SK-N-SH treated with all-trans-retinoic acid at 6 μM for 48 hours (cell line): ENCODE data around the gene OR7C1.

Experiments
- ATAC-seq: fragments of 200-7000 bp; cut with Tn5 transposase; 3 replicates; pipeline ENCODE4 v1.9.1; 2020; ENCODE audit warnings: mild to moderate bottlenecking, moderate library complexity
- ARNTL ChIP-seq: fragments of 450-650 bp; formaldehyde crosslinking; IDR thresholded peaks from 2 replicates; pipeline ENCODE4 v1.5.0; 2020; ENCODE audit warnings: low read depth, mild to moderate bottlenecking, moderate library complexity, borderline replicate concordance
- BACH2 ChIP-seq: fragments of 250-450 bp; sonication (Bioruptor Pico); IDR thresholded peaks from 2 replicates; pipeline ENCODE4 v1.9.0; 2021; ENCODE audit warnings: mild to moderate bottlenecking, borderline replicate concordance
- CSRNP3 ChIP-seq: fragments of 250-450 bp; sonication (Bioruptor Pico); IDR thresholded peaks from 2 replicates; pipeline ENCODE4 v1.5.1; 2021; ENCODE audit warnings: mild to moderate bottlenecking, moderate library complexity
- ESRRG ChIP-seq: fragments of 250-450 bp; sonication (Bioruptor Pico); IDR thresholded peaks from 2 replicates; pipeline ENCODE4 v1.6.1; 2021; ENCODE audit warnings: mild to moderate bottlenecking
- ISL1 ChIP-seq: fragments of 250-450 bp; sonication (Bioruptor Pico); IDR thresholded peaks from 2 replicates; pipeline ENCODE4 v2.1.2; 2022; ENCODE audit warnings: mild to moderate bottlenecking, moderate library complexity
- OSR1 ChIP-seq: fragments of 250-450 bp; sonication (Bioruptor Pico); IDR thresholded peaks from 2 replicates; pipeline ENCODE4 v1.8.0; 2022; ENCODE audit warnings: moderate library complexity, mild to moderate bottlenecking, inconsistent platforms
- POU6F1 ChIP-seq: fragments of 250-450 bp; sonication (Bioruptor Pico); IDR thresholded peaks from 2 replicates; pipeline ENCODE4 v1.8.0; 2021; ENCODE audit warnings: low read depth, mild to moderate bottlenecking, moderate library complexity, borderline replicate concordance
- PPARA ChIP-seq: fragments of 250-450 bp; sonication (Bioruptor Pico); IDR thresholded peaks from 2 replicates; pipeline ENCODE4 v1.5.0; 2020; ENCODE audit warnings: mild to moderate bottlenecking, borderline replicate concordance
- RARB ChIP-seq: fragments of 250-450 bp; sonication (Bioruptor Pico); IDR thresholded peaks from 2 replicates; pipeline ENCODE4 v1.8.0; 2021; ENCODE audit warnings: mild to moderate bottlenecking, moderate library complexity
- SNAI2 ChIP-seq: fragments of 250-450 bp; sonication (Bioruptor Pico); IDR thresholded peaks from 2 replicates; pipeline ENCODE4 v1.5.0; 2020; ENCODE audit warnings: mild to moderate bottlenecking, moderate library complexity
- TCF4 ChIP-seq: fragments of 250-450 bp; sonication (Bioruptor Pico); IDR thresholded peaks from 2 replicates; pipeline ENCODE4 v1.8.0; 2021; ENCODE audit warnings: mild to moderate bottlenecking, moderate library complexity, borderline replicate concordance
- TOX ChIP-seq: fragments of 250-450 bp; sonication (Bioruptor Pico); IDR thresholded peaks from 2 replicates; pipeline ENCODE4 v1.8.0; 2021; ENCODE audit warnings: mild to moderate bottlenecking, moderate library complexity, borderline replicate concordance
- ZC3H10 ChIP-seq: fragments of 250-450 bp; sonication (Bioruptor Pico); IDR thresholded peaks from 2 replicates; pipeline ENCODE4 v1.5.1; 2021; ENCODE audit warnings: mild to moderate bottlenecking, moderate library complexity
- ZFP3 ChIP-seq: fragments of 250-450 bp; sonication (Bioruptor Pico); IDR thresholded peaks from 2 replicates; pipeline ENCODE4 v1.5.0; 2020; ENCODE audit warnings: mild to moderate bottlenecking, moderate library complexity
- ZNF565 ChIP-seq: fragments of 450-650 bp; formaldehyde crosslinking; conservative IDR thresholded peaks from 2 replicates; pipeline ENCODE4 v1.5.0; 2020; ENCODE audit warnings: low read depth, mild to moderate bottlenecking, moderate library complexity
- ZNF70 ChIP-seq: fragments of 450-650 bp; formaldehyde crosslinking; IDR thresholded peaks from 2 replicates; pipeline ENCODE4 v1.5.0; 2020; ENCODE audit warnings: mild to moderate bottlenecking, moderate library complexity
- ZNF8 ChIP-seq: fragments of 450-650 bp; formaldehyde crosslinking; IDR thresholded peaks from 2 replicates; pipeline ENCODE4 v1.5.0; 2020; ENCODE audit warnings: mild to moderate bottlenecking, moderate library complexity
- TF ChIP-seq, protein P1 (sequence below): fragments of 250-450 bp; sonication (Bioruptor Pico); IDR thresholded peaks from 2 replicates; pipeline ENCODE4 v1.5.0; 2020; ENCODE audit warnings: mild to moderate bottlenecking, moderate library complexity
- TF ChIP-seq, protein P2 (sequence below): fragments of 250-450 bp; sonication (Bioruptor Pico); IDR thresholded peaks from 2 replicates; pipeline ENCODE4 v1.5.1; 2020; ENCODE audit warnings: low read depth, mild to moderate bottlenecking, moderate library complexity

The OR7C1 gene

GRCh38 chr19:14761607-14762006 is 73.4 kb downstream of the OR7C1 start (continued):
- TF ChIP-seq POU6F1 (no peak), ZC3H10 (no peak), OSR1 (CRISPR knock-in tag) (no peak)

- ATAC-seq = no peak
- no peak for TF ChIP-seq CSRNP3 (CRISPR knock-in tag)
- TF ChIP-seq TCF4 = no peak
- TF ChIP-seq ZNF8 (CRISPR knock-in tag) = no peak
- TF ChIP-seq ARNTL (CRISPR knock-in tag) = no peak
These were observed 76.2 kb downstream of the OR7C1 start for GRCh38 chr19:14758816-14759215.

DNA sequence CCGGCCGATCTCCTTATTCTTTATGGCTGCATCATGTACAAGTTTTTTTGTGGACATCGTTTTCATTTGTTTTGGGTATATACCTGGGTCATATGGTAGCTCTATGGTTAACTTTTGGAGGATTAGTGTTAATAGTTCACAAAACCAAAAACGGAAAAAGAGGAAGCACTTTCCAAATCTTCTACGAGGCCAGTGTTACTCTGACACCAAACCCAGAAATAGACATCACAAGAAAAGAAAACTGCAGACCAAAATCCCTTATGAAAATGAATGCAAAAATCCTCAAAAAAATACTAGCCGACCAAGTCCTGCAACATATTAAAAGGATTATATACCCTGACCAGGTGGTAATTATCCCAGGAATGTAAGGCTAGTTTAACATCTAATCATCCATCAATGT is 86.4 kb downstream of the OR7C1 start:
- ATAC-seq = no peak
- TF ChIP-seq ZNF70 (CRISPR knock-in tag) = no peak
- no peak for TF ChIP-seq SNAI2 (CRISPR knock-in tag)
- TF ChIP-seq POU6F1 = no peak
- TF ChIP-seq ARNTL (CRISPR knock-in tag) = no peak
- no peak for TF ChIP-seq TOX (CRISPR knock-in tag)
- no peak for TF ChIP-seq ESRRG
- TF ChIP-seq TCF4 = no peak
- TF ChIP-seq ZFP3 (CRISPR knock-in tag) = no peak
- no peak for TF ChIP-seq ISL1
- no peak for TF ChIP-seq BACH2
- TF ChIP-seq RARB (CRISPR knock-in tag) = no peak
- TF ChIP-seq, protein P1, sequence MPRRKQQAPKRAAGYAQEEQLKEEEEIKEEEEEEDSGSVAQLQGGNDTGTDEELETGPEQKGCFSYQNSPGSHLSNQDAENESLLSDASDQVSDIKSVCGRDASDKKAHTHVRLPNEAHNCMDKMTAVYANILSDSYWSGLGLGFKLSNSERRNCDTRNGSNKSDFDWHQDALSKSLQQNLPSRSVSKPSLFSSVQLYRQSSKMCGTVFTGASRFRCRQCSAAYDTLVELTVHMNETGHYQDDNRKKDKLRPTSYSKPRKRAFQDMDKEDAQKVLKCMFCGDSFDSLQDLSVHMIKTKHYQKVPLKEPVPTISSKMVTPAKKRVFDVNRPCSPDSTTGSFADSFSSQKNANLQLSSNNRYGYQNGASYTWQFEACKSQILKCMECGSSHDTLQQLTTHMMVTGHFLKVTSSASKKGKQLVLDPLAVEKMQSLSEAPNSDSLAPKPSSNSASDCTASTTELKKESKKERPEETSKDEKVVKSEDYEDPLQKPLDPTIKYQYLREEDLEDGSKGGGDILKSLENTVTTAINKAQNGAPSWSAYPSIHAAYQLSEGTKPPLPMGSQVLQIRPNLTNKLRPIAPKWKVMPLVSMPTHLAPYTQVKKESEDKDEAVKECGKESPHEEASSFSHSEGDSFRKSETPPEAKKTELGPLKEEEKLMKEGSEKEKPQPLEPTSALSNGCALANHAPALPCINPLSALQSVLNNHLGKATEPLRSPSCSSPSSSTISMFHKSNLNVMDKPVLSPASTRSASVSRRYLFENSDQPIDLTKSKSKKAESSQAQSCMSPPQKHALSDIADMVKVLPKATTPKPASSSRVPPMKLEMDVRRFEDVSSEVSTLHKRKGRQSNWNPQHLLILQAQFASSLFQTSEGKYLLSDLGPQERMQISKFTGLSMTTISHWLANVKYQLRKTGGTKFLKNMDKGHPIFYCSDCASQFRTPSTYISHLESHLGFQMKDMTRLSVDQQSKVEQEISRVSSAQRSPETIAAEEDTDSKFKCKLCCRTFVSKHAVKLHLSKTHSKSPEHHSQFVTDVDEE (CRISPR knock-in tag) = no peak
- no peak for TF ChIP-seq ZC3H10
- TF ChIP-seq ZNF8 (CRISPR knock-in tag) = no peak
- TF ChIP-seq, protein P2, sequence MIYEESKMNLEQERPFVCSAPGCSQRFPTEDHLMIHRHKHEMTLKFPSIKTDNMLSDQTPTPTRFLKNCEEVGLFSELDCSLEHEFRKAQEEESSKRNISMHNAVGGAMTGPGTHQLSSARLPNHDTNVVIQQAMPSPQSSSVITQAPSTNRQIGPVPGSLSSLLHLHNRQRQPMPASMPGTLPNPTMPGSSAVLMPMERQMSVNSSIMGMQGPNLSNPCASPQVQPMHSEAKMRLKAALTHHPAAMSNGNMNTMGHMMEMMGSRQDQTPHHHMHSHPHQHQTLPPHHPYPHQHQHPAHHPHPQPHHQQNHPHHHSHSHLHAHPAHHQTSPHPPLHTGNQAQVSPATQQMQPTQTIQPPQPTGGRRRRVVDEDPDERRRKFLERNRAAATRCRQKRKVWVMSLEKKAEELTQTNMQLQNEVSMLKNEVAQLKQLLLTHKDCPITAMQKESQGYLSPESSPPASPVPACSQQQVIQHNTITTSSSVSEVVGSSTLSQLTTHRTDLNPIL (CRISPR knock-in tag) = no peak
- no peak for TF ChIP-seq ZNF565 (CRISPR knock-in tag)
- no peak for TF ChIP-seq PPARA
